GF-D8 (cell line): ENCODE measurements around the gene C10orf67.
"Not testable (repeated sequence)": the region's sequence is repeated elsewhere in the genome, so short reads cannot be mapped to it uniquely, and the experiment has no call there.

ENCODE experiments used
- DNase-seq: peaks from one replicate; lab custom pipeline; 2025; lab: John Stamatoyannopoulos, UW

The C10orf67 gene

DNA sequence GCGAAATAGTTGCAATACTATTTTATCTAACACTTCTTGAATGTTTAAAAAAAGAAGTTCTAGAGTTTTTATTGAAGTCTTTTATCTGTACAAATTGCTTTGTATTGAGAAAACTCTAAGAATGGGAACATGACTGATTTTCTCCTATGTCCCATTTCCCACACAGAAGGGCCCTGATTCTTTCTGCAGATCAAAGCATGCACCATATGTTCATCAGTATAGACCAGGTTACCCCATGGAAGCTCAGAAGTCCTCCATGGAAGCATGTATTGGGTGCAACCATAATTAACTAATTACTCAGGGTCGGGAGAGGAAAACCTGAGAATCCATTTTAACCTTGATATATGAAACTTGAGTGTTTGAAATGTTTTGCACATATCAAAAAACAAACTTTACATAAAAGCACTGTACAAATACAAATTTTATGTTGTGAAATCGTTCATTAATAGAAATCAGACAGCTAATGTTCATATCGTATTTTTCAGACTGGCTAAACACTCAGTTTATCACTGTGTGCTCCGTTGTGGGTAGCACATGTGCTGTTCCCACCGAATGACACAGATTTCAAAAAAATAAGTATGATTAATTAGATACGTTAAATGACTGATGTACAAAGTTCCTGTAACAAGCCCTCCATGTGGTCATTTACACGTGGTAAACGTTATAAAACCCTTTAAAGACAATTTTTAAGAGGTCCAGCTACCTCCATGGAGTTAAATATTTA, 81.0 kb downstream of the C10orf67 start:
- no peak for DNase-seq

DNA sequence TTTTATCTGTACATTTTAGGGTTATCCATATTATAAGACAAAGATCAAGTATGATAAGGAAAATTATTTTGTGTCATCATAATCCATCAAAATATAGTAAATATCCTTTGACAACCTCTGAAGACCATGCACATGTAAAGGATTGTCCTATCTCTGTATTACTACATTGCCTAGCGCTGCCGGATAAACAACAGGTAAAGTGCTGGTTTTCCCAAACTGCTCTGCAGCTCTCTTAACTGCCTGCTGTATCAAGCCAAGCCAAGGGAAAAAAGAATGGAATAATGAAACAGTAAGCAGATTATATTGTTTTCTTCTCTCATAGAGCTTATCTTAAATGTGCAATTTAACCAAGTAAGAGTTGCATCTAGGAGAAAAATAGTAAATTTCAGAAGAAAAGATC, 81.7 kb downstream of the C10orf67 start:
- no peak for DNase-seq

DNA sequence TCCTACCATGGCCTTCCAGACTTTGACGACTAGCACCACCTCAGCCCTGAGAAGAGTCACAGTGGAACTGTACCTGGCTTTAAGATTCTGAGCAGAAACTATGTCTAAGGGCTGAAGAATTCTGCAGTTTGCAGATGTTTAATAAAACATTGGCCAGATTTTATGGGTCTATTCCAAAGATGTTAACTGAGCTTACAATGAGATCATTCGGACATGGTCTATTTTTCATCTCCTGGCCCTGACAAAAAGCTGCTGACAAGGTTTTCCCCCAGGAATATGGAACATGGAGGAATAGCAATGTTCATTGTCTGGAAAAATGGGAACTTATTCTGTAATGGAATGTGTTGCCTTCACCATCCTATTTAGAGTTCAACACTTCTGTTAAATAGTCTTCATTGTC, 86.1 kb downstream of the C10orf67 start:
- no peak for DNase-seq

DNA sequence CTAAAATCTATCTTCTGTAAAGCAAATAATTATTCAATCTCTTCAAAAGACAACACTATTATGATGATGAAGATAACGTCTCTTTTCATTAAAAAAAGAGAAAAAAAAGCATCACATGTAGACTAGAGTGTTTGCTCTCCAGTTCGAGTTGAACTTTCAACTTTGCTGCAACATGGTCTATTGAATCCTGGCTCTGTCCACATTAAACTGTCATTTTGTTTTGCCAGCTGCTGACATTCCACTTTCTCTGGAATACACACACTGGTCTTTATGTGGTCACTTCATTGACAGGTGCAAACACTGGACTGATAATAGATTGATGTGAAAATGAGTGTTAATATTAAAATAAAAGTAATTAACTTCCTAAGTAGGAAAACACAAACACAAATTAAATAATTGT, 90.8 kb downstream of the C10orf67 start:
- DNase-seq, result no peak

DNA sequence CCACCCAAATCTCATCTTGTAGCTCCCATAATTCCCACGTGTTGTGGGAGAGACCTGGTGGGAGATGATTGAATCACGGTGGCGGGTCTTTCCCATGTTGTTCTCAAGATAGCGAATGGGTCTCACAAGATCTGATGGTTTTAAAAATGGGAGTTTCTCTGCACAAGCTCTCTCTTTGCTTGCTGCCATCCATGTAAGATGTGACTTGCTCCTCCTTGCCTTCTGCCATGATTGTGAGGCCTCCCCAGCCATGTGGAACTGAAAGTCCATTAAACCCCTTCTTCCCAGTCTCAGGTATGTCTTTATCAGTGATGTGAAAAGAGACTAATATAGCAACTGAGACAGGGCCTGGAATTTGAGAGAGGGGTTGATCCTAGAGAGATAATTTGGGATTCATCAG, 91.7 kb downstream of the C10orf67 start:
- not testable (repeated sequence) for DNase-seq

DNA sequence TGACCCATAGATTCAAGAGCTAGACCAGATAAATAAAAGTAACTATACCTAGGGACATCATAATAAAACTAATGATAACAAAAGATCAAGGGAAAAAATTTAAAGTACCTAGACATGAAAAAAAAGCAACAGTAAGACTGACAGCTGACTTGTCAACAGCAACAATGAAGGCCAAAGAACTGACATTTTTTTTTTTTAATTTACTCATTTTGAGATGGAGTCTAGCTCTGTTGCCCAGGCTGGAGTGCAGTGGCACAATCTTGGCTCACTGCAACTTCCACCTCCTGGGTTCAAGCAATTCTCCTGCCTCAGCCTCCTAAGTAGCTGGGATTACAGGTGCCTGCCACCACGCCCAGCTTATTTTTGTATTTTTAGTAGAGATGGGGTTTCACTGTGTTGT, 102.8 kb downstream of the C10orf67 start:
- not testable (repeated sequence) for DNase-seq

DNA sequence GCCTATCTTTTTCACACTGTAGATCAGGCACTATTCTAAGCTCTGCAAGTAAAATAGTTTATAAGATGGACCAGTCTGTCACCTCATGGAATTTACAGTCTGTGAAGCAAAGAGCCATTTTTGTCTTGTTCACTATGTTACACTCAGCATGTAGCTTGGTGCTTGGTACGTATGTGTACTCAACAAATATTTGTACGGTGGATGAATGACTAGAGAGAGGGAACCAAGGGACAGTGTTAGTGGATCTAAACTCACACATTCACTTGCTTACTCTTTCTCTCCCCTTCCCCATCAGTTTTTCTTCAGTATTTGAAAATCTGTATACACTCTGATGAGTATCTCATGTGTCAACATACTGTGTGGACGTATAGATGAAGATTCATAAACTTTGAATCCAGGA, 106.6 kb downstream of the C10orf67 start:
- no peak for DNase-seq

DNA sequence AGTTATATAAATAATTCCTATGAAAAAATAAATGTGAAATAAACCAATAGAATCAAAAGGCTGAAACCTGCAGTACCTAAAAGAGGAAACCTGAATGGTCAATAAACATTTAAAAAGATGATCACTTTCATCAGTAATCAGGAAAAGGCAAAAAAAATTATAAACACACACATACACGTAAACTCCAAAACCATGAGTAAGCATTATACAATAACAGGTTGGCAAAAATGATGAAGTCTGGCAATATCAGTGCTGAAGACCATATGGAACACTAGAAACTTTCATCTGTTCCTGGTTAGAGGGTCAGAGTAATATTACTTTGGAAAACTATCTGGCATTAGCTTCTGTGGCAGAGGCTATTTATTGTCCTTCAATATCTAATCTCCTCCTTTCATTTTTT, 114.0 kb downstream of the C10orf67 start:
- no peak for DNase-seq

DNA sequence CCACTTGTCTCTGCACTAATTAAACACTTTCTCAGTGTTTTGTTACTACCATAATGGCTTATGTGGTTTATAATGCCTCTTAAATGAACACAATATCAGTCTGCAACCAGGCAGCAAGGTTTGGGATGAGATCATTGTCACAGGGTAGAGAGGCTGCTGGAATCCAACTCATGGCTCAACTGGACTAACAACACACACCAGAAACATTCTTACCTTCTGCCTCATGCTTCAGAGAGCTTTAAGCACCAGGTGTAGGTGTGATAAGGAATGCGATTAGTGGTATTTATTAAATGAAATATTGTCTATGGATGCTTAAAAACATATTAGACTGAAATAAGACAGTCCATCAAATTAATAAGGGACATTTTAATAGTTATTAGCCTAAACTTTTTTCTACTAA, 127.1 kb downstream of the C10orf67 start:
- no peak for DNase-seq

DNA sequence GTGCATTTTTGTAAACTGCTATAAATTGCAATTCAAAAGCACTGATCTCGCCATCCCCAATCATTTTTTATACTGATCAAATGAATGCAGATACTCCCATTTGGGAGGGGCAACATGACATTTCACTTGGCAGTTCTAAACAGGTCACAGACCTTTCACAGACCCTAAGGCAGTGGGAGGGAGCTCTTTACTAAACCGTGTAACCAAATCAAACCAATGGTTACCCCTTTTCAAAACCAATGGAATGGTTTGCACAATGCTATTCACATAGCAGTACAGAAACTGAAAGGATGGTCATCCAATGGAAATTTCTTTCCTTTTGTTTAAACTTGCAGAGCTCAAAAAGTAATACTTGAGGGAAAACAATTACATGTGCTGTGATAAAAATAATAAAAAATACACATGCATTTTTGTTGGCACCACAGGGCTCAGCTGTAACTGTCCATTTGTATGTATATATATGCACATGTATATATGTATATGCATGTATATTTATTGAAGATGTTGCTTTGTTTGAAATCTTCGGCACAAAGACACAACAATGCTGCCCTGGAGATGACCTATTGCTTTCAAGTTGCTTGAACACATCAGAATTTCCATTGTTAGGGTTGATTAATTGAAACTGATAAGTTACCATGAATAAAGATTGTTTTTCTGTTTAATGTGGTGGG, 138.5 kb downstream of the C10orf67 start:
- no peak for DNase-seq

DNA sequence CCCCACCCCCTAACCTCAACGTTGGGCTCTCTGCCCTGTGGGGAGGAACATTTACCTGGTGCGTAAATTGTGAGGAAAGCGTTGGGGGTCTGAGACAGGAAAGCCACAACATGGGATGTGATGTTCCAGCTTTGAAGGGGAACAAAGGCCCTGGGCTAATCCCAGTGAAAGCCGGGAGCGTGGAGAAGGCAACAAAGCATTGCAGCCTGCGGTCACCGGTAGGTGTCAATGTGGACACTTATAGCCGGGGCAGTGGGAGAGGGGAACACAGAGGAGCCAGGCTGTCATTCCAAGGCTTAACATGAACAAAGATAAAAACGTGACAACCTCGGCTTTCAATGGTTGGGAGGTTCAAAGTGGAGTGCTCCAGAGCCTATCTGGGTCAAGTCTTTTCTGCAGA, 139.8 kb downstream of the C10orf67 start:
- DNase-seq, result no peak

DNA sequence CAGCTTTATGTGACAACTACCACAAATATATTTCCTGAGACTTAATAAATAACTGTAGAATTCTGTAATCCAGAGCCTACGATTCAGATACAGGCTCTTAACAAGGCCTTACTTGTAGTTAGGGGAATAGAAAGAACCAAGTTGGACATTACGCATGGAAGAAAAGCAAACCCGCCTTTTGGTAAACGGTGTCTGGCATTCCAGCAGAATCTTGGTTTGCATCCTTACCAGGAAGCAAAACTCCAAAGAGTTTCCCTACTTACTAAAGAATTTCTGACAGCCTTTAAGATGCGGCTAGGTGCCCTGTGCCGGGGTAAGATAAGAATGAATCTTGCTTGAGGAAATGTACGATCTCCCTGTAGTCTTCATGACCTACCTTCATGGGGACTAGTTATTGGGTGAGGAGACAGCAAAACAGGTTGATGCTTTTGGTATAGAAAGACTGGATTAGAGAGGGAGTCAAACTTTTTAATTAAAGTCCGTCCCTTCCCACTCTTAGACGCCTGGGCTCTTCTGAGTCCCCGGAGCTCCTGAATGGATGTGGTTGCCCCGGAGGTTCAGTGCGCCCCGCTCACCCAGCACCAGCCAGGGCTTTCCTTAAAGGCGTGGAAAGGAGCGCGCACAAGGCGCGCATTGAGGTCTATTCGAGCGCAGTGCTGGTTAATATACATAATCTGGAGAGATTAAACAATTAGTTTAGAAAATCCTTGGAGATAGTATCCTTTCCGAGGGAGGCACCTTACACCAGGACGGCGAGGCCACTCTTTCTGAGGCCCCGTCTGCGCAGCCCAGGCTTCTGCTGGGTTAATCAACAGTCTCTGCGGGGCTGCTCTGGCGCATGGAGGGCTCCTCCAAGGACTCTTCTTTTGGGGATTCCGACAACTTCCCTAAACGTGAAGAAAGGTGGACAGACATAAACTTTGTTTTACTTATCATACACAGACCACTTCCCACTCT, 140.9 kb downstream of the C10orf67 start:
- no peak for DNase-seq

DNA sequence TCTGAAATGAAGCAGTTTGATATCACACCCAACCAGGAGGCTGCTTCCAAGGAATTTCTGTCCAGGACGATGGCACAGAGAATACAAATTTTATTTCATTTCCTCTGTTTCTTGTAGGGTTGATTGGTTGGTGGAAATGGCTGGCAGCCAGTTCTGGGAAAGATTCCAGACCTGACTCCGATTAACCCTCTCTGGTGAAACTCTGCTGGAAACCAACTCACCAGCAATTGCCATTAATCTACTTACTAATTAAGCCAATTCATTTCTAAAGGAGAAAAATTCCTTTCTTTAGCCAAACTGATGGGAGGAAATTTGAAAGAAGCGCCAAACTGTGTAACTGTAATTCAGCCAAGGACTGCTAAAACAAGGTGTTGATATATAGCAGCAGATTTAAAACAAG, 141.8 kb downstream of the C10orf67 start:
- no peak for DNase-seq

DNA sequence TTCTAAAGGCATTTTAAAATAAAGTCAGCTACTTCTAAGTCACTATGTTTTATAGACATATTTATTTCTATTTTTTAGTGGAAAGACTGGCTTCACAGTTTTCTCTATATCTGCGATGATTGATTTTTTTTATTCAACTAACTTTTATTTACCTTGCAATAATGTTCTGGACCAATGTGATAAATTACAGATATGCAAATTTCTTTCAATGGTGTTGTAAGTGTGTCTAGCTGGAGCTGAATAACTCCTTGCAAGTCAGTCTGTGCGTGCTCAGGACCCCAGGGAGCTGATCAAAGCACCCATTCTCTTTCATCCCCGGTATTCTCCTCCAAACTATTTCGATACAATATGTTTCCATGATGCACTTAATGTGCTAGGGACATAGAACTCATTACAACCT, 142.8 kb downstream of the C10orf67 start:
- DNase-seq, result no peak

DNA sequence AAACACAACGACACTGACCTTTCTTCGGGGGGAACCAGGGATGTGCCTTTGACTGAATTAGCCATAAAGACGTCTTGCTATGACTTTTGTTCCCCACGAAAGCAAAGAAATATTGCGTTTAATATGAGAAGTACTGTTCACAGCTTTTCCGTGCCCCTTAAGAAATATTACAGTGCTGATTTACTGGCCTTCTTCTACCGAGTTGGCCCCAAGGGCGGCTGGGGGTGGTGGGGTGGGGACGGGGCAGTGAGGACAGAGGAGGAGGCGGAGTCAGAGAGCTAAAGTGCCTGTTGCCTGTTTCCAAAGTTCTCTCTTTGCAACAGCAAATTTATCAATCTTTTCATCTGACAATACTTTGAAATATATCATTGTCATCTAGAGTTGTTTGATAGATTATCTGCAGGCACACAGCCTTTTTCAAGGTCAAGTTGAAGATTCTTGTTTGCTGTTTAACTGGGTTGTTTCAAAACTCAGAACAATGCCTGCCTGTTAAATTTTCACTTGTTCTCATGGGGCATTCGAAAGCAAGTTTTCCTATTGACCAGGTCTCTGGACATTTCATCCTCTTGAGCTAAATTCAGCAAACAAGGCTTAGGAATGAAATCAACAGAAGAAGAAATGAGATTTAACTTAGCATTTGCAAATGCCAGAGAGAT, 143.5 kb downstream of the C10orf67 start:
- no peak for DNase-seq

DNA sequence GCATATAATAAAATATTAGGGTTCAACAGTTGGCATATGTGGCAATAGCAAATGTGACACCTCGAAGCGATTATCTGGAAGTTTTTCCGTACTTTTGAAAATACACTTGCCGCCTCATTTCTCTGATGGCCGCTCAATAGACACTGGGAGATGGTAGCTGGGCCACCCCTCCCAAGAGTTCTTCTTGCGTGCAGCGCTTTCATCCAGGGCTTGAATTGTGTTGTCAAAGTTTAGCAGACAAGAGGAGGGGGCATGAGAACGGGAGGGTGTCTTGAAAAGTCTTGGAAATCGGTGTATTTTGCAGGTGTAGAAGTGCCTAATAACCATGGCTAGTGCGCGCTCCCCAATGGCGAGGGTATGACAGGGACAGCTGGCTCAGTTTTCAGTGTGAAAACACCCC, 144.0 kb downstream of the C10orf67 start:
- no peak for DNase-seq

DNA sequence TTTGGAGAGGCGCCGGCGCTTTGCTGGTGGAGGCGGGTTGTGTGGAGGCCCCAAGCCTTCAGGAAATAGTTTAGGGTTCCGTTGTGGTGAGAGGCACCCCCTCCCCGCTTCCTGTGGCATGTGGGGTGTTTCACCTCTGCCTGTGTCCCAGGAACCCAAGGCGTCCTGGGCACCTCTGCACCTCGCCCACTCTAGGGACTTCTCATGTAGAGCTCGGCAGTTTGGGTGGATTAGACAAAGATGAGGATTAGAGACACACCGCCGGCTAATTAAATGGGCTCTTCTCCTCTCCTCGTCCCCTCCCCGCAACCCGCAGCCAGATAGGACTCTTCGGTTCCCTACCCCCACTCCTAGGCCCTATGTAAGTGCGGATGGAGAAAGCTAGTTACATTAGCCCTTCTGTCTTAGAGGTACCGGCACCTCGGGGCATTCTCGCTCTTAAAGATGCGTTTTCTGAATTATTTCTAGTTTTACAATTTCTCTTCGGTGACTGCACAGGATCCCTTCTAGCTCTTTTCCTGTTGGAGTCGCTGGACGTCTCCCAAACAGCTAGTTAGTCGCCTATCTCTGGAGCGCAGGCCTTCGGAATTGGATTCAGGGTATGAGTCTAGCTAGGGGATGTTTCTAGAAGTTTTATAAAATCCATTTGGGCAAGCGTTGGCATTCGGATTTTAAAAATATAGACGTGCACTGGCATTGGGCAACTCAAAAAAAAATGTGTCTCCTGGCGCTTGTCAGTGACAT, 144.7 kb downstream of the C10orf67 start:
- no peak for DNase-seq

DNA sequence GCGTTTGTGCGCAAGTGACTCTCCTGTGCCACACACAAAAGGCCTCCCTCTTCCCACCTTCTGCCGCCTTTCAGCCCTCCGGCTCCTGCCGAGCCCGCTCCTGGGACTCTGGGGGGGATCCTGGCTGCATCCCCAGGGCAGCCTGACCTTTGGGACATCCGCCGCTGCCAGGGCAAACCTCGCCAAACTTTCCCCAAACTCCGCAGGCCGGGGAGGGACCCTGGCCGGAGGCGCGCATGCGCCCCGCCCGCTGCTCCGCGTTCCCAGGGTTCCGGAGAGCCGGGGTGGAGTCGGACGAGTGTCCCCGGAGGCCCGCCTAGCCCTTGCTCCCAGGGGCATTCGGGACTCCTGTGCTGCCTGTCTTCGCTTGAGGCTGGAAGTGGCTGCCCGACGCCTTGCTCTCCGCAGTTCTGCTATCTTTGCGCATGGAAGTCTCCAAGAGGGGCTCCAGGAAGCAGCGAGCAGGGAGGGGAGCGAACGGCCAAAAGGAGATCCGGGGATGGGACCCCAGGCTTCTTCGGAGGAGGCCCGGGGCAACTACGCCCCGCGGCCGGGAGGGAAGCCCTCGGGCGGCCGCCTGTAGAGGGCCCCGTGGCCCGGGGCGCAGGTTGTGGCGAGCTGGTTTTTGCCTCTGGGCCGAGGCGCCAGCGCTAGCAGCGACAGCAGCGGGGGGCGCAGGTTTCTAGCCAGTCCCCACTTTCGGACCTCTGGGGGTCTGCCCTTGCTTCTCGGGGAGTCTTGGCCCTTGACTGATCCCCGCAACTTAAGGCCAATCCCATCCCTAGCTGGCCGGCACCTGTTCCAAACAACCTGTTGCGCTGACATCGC, 145.4 kb downstream of the C10orf67 start:
- DNase-seq, result no peak

DNA sequence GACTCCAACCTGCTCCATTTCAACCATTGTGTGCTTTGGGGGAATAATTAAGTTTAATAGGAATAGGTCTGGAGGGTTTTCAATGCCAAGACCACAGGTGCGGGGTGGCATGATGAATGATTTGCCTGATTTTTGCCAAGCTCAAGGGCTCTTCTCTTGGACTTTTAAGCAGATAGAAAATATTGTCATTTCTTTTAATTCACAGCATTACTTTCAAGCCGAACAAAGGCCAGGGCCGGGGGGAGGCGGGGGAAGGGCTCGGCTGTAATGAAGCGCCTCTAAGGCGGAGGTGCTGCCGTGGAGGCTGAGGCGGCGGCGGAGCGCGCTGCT, 146.0 kb downstream of the C10orf67 start:
- DNase-seq, result no peak

DNA sequence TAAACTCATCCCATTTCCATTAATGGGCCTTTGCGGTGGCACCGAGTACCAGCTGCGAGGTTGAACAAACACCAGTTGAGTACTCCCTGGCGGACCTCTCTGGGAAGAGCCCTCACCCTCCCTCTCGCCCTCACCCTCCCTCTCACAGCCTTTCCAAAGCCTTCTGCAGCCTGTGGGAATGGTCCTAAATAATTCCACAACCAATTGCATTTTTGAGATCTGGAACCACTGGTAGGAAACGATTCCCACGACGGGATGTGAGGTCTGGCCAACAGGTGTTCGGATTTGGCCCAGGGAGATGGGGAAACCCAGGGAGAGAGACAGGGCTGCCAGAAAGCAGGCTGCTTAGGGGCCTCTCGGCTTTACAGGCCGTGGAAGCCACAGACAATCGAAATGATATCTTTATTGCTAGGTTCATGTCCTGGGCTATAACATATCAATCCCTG, 147.2 kb downstream of the C10orf67 start:
- no peak for DNase-seq

DNA sequence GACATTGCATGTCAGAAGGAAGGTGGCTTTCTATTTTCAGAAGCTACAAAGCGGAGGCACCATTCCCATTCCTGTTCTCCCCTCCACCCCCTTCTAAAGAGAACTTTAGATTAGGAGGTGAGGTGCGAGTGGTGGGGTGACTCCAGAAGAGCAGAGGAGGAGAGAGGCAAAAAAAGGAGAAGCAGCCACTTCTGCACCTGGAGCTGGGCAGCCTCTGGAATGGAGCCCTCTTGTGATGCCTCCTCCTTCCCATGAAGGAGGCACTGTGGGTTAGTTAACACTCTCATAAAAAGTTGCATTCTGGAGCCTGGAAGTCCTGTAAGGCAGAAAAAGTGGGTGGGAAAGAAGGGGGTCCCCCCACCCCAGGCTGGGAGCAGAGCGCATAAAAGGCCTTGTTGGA, 147.7 kb downstream of the C10orf67 start:
- DNase-seq, result no peak
